ENCODE data around the gene AKNA.

AKNA gene, protein sequence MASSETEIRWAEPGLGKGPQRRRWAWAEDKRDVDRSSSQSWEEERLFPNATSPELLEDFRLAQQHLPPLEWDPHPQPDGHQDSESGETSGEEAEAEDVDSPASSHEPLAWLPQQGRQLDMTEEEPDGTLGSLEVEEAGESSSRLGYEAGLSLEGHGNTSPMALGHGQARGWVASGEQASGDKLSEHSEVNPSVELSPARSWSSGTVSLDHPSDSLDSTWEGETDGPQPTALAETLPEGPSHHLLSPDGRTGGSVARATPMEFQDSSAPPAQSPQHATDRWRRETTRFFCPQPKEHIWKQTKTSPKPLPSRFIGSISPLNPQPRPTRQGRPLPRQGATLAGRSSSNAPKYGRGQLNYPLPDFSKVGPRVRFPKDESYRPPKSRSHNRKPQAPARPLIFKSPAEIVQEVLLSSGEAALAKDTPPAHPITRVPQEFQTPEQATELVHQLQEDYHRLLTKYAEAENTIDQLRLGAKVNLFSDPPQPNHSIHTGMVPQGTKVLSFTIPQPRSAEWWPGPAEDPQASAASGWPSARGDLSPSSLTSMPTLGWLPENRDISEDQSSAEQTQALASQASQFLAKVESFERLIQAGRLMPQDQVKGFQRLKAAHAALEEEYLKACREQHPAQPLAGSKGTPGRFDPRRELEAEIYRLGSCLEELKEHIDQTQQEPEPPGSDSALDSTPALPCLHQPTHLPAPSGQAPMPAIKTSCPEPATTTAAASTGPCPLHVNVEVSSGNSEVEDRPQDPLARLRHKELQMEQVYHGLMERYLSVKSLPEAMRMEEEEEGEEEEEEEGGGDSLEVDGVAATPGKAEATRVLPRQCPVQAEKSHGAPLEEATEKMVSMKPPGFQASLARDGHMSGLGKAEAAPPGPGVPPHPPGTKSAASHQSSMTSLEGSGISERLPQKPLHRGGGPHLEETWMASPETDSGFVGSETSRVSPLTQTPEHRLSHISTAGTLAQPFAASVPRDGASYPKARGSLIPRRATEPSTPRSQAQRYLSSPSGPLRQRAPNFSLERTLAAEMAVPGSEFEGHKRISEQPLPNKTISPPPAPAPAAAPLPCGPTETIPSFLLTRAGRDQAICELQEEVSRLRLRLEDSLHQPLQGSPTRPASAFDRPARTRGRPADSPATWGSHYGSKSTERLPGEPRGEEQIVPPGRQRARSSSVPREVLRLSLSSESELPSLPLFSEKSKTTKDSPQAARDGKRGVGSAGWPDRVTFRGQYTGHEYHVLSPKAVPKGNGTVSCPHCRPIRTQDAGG (N-terminal part only)

DNA sequence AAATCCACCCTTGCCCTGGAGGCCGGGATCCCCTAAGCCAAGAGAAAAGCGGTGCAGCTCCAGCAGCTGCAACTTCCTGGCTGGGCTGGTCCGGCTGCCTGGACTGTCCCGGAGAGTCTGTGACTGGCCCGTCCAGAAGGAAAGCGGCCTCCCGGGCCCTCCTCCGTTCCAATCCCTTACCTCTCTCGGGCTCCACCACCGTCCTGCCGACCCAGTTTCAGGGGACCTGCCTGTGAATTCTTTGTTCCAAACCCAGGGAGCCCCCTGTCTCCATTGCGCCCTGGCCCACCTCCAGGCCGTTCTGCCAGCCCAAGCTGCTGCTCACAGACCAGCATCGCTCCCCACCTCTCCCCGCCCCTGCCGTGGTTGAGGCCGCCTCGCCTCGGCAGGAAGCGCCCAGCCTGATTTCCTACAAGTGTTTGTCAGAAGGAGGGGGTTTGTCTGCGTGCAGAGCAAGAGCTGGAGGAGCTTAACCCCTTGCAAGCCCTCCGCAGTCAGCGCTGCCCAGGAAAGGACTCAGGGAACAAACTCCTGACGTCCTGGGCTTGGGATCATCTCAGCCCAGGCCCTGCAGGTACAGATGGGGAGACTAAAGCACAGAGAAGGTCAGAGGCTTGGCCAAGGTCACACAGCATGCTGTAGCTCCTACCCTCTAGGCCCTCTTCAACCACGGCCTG lies at the start of gene AKNA:
AKNA (minus strand) TSS at position 303 of the 677 bp plus-strand sequence. CDS start 6,649 bp downstream, outside the sequence.
- peak; percentile 75 for DNase-seq (ENCODE audit: low read depth)

GRCh38 chr9:114437401-114437893 lies 49.7 kb upstream of the AKNA start:
- no peak for DNase-seq (ENCODE audit: low read depth)

DNA sequence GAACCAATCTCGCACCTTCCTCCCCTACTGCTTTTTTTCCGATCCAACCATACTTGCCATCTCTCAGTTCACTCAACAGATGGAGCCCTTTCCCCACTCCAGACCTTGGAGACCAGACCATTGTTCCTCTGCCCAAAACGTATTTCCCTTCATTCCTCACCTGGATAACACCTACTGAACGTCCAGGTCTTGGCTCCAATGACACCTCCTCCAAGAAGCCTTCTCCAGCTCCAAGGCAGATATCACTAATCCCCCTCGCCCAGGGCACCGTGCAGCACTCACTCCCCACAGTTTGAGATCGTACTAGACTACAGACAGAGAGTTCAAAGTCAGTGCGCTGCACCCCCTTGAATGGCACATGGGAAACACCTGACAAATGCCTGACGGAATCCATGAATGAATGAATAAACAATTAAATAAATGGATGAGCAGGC lies 47.1 kb upstream of the AKNA start:
- DNase-seq (ENCODE audit: low read depth): no peak

DNA sequence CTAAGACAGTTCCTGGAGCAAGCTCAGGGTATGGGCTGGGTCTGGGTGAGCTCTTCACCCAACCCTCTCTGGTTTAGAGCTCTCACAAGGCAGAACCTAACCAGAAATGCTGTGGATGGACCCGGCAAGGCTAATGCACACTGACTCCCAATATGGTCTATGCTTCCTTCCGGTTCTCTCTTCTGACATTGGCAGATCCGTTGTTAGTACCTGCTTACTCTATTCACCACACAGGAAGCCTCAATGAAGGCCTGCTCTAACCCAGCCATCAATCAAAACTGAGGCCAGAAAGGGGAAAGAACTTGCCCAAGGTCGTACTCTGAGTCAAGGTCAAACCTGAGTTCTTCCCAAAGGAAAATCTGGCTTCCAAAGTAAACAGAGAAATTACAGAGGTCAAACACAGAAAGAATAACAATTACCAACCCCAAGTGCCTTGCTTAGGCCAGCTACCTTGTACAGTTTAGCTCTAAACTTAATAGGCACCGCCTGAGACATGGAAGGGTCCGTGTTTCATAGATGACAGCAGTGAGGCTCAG lies 46.0 kb upstream of the AKNA start:
- DNase-seq (ENCODE audit: low read depth): no peak

- no peak for DNase-seq (ENCODE audit: low read depth)
These were observed 45.3 kb upstream of the AKNA start for GRCh38 chr9:114433086-114433485.

DNA sequence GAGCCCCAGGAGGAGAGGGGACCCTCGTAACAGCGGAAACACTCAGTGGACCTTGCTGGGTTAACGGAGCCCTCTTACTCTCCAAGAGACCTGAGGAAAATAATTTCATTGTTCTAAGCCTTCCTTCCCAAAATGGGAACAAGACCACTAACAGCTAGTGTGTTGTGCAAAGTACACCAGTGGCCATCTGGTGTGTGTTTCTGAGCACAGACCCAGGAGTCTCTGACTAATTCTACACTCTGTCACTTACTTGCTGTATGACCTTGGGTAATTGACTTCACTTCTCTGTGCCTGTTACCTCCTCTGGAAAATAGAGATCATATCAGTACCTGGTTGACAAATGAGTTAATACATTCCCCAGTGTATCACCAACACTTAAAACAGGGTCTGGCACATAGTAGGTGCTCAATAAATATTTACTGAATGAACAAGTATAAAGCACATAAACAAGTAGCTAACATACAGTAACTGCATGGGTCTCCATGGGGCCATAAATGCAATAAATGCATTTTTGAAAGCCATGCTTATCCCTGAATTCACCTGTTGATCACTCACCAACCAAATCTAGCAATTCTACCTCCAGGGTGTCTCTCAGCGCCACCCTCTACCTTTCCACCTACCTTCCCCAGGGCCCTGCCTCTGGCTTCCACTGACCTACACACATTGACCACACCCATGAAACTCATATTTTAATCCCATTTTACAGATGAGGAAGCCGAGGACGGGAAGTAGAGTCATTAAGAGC lies 44.7 kb upstream of the AKNA start:
- no peak for DNase-seq (ENCODE audit: low read depth)

DNA sequence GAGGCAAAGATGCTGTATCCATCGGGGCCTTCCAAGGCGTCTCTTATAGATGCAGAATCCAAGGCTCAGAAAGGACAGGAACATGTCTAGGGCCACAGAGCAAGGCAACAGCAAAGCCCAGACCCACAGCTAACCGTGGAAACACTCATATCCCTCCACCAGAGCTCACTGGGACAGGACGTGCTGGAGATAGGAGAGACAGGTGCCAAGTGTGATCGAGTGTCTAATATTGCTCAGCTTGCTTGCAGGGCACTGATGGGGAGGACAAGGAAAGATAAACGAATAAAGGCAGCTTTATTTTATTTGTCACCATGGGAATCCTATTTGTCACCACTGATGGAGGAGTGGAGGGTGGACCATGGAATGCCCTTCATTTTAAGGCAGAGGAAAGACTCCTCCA lies 44.0 kb upstream of the AKNA start:
- no peak for DNase-seq (ENCODE audit: low read depth)

GRCh38 chr9:114431003-114431402 lies 43.2 kb upstream of the AKNA start:
- DNase-seq (ENCODE audit: low read depth): no peak

DNA sequence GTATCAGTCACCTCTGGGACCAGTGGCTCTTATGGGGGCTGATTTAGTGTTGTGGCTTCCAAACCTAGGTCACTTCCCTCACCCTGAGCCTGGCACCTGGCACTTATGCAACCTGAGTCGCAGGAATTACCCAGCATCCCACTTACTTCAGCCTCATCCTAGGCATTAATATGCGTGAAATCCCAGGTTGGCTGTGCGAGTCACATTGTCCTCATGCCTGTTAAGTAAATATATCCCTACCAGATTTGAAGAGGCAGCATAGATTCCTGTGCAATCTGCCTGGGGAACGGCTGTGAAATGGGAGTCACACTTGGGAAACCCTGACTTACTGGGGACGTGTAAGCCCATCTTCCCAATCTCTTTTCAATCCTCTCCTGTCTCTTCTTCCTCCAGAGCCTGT lies 42.7 kb upstream of the AKNA start:
- DNase-seq (ENCODE audit: low read depth): no peak

GRCh38 chr9:114429488-114429887 lies 41.7 kb upstream of the AKNA start:
- no peak for DNase-seq (ENCODE audit: low read depth)

DNA sequence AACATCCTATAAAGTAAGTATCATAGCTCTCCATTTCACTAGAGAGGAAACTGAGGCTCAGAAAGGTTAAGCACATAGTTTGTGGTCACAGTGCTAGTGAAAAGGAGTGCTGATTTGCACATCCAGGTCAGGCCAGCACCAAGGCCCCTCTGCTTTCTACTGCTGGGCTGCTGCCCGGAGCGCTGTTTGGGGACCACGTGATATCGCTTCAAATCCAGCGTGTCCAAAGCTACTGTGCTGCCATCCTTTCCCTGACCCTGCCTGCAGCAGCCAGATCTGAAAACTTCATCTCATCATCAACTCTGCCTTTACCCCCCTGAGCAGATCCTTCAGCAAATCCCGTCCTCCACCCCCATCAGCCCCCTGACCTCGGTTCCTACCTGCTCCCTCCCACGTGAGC lies 40.7 kb upstream of the AKNA start:
- no peak for DNase-seq (ENCODE audit: low read depth)

- DNase-seq (ENCODE audit: low read depth): no peak
These were observed 39.9 kb upstream of the AKNA start for GRCh38 chr9:114427644-114428043.

DNA sequence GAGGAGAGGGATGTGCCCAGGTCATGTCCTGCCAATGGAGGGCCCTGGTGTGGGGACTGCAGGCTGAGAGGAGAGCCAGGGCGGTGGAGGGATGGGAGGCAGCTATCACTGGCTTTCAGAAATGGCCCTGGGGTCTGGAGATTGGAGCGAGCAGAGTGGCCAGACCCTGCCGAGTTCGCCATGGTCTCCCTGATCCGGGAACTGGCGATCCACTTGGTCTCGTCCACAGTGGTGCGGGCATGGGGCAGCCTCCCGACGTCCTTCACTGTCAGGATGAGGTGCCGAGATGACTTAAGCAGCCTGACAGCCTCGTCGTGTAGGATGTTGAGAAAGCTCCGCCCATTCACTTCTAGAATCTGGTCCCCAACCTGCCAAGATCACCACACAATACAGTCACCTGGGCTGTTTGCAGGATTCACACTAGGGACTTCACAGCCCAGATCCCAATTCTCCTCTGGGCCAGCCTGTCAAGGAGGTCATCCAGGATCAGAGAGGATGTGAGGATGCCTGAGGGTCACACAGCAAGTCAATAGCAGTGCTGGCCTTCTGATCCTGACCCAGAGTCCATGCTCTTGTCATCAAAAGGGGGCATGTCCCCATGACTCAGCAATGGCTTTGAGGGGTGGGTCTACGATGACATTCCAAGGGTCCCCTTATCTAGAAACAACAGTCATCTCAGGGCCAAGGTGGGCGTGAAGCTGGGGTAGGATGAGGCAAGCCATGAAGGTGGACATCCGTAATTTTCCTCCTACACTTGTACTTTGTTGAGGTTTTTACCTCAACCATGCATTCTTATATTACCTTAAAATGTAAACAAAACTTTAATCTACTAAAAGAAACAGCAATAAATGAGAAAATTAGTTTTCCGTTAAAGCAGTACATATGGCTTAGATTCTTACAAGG lies 38.5 kb upstream of the AKNA start:
- no peak for DNase-seq (ENCODE audit: low read depth)

- no peak for DNase-seq (ENCODE audit: low read depth)
These were observed 37.3 kb upstream of the AKNA start for GRCh38 chr9:114425126-114425525.

- no peak for DNase-seq (ENCODE audit: low read depth)
These were observed 36.3 kb upstream of the AKNA start for GRCh38 chr9:114424126-114424525.

- no peak for DNase-seq (ENCODE audit: low read depth)
These were observed 35.4 kb upstream of the AKNA start for GRCh38 chr9:114423181-114423580.

- DNase-seq (ENCODE audit: low read depth): no peak
These were observed 33.4 kb upstream of the AKNA start for GRCh38 chr9:114421147-114421546.

DNA sequence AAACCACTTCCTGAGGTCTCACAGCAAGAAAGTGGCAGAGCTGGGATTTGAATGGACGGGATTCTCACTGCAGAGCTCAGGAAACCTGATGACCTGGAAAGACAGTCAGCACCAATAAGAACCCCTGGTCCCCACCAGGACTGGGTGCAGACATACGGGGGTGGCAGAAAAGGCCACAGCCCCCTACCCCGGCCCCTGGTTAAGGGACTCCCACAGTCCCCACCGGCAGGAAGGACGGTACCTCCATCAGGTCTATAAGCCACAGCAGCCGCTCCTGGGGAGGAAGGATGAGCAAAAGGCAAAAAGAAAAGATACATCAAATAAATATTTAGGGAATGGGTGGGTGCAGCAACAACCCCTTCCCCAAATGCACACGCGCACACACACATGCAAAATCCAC lies 32.0 kb upstream of the AKNA start:
- no peak for DNase-seq (ENCODE audit: low read depth)

- DNase-seq (ENCODE audit: low read depth): no peak
These were observed 30.3 kb upstream of the AKNA start for GRCh38 chr9:114418053-114418452.

All from activated T-cell treated with anti-CD3 and anti-CD28 coated beads for 24 hours (primary cell).